DND-41 (cell line): ENCODE data around the gene EFR3B.

Source experiments
- ATAC-seq: fragments of 200-7000 bp; cut with Tn5 transposase; 3 replicates; pipeline ENCODE4 v1.9.1; 2021; ENCODE audit warnings: low read depth; ENCODE audit not compliant: insufficient read depth
- DNase-seq: peaks from one replicate; pipeline ENCODE4 v3.0.0-alpha.2; 2020
- H2AFZ ChIP-seq: 2 replicates; pipeline ENCODE4 v1.6.0; 2012; ENCODE audit warnings: low read depth, low read length
- H3K27ac ChIP-seq: 2 replicates; pipeline ENCODE4 v1.5.1; 2012; ENCODE audit warnings: low read length, inconsistent platforms
- H3K27me3 ChIP-seq: fragments of 200-600 bp; sonication (generic); 2 replicates; pipeline ENCODE4 v1.6.0; 2012; ENCODE audit warnings: low read length, mild to moderate bottlenecking, inconsistent platforms; ENCODE audit not compliant: insufficient read depth, poor library complexity
- H3K36me3 ChIP-seq: 2 replicates; pipeline ENCODE4 v1.5.1; 2012; ENCODE audit warnings: low read length, inconsistent platforms; ENCODE audit not compliant: insufficient read depth
- H3K4me1 ChIP-seq: 2 replicates; pipeline ENCODE4 v1.5.1; 2012; ENCODE audit warnings: mild to moderate bottlenecking, low read length; ENCODE audit not compliant: insufficient read depth
- H3K4me2 ChIP-seq: 2 replicates; pipeline ENCODE4 v1.6.0; 2012; ENCODE audit warnings: mild to moderate bottlenecking, moderate library complexity, low read length, inconsistent platforms; ENCODE audit not compliant: insufficient read depth
- H3K4me3 ChIP-seq, 2 experiments: fragments of 200-600 bp in 1 of 2; shearing (Covaris generic) in 1 of 2; 2 replicates each; pipeline ENCODE4 v1.5.1; 2012 to 2016; ENCODE audit warnings: inconsistent platforms in 2 of 2, low read length in 2 of 2, mild to moderate bottlenecking in 2 of 2, low read depth in 1 of 2, moderate library complexity in 1 of 2
- H3K79me2 ChIP-seq: 2 replicates; pipeline ENCODE4 v1.6.0; 2012; ENCODE audit warnings: low read length, inconsistent platforms; ENCODE audit not compliant: insufficient read depth
- H3K9ac ChIP-seq: 2 replicates; pipeline ENCODE4 v1.6.0; 2012; ENCODE audit warnings: low read depth, mild to moderate bottlenecking, inconsistent platforms, low read length, moderate library complexity
- H3K9me3 ChIP-seq: 2 replicates; pipeline ENCODE4 v1.5.1; 2012; ENCODE audit warnings: low read length, moderate library complexity, mild to moderate bottlenecking, inconsistent platforms; ENCODE audit not compliant: insufficient read depth, severe bottlenecking
- H4K20me1 ChIP-seq: 2 replicates; pipeline ENCODE4 v1.6.0; 2012; ENCODE audit warnings: low read length; ENCODE audit not compliant: insufficient read depth
- CTCF ChIP-seq: IDR thresholded peaks from 2 replicates; pipeline ENCODE4 v1.5.1; 2012; ENCODE audit warnings: borderline replicate concordance, low read length, moderate library complexity, mild to moderate bottlenecking; ENCODE audit not compliant: poor library complexity, severe bottlenecking; ENCODE audit errors: extremely low read depth
- EZH2 ChIP-seq: IDR thresholded peaks from 3 replicates; pipeline ENCODE4 v1.6.1; 2012; ENCODE audit warnings: borderline replicate concordance, low read depth, mild to moderate bottlenecking, moderate library complexity, low read length, inconsistent platforms; ENCODE audit not compliant: severe bottlenecking

Gene EFR3B

GRCh38 chr2:25018681-25019080 lies 23.2 kb upstream of the EFR3B start:
- ATAC-seq (no peak), DNase-seq (no peak)
- no peak overlapping the region for H3K27ac ChIP-seq
- no peak overlapping the region for H3K4me3 ChIP-seq
- H3K4me1 ChIP-seq: no peaks in the 10 kb centered on the region
- TF ChIP-seq CTCF: no peak
- no peak for TF ChIP-seq EZH2
- peaks cover 3% of the 10 kb centered on the region for H3K27me3 ChIP-seq
- no peak overlapping the region for H2AFZ ChIP-seq
- H3K9me3 ChIP-seq: no peaks in the 10 kb centered on the region
- no peak overlapping the region for H3K4me2 ChIP-seq
- H3K9ac ChIP-seq: no peak overlapping the region
- no peaks in the 10 kb centered on the region for H3K79me2 ChIP-seq
- H4K20me1 ChIP-seq: no peaks in the 10 kb centered on the region
- no peaks in the 10 kb centered on the region for H3K36me3 ChIP-seq

DNA sequence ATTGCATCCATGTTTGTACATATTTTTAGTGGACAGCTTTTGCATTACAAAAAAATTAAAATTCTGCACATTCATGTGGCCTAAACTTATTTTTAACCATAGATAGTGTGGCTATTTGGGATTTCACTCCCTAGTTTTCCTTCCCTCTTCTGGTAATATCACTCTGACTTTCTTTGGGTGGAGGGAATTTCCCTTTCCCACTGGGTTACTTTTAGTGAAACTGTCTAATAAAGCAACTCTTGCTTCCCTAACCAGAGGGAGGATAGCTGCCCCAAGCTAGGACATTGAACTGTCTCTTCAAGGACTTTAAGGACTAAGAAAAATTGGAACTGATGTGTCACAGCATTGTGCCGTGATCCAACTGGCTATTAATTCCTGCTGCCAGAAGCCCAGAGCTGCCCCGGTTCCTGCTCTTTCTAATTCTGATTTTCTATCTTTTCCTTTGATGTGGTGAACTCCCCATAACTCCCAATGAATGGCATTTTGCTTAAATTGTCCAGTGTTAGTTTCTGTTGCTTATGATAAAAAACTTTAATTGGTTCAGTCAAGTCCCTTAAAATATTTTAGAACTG lies 20.0 kb upstream of the EFR3B start:
- H3K9ac ChIP-seq: no peak overlapping the region
- no peak overlapping the region for H3K27ac ChIP-seq
- ATAC-seq (no peak), DNase-seq (no peak)
- H3K4me3 ChIP-seq: no peak overlapping the region
- no peak overlapping the region for H3K4me2 ChIP-seq
- H4K20me1 ChIP-seq: no peaks in the 10 kb centered on the region
- no peaks in the 10 kb centered on the region for H3K79me2 ChIP-seq
- H3K4me1 ChIP-seq: no peaks in the 10 kb centered on the region
- H3K9me3 ChIP-seq: no peaks in the 10 kb centered on the region
- H2AFZ ChIP-seq: no peak overlapping the region
- H3K27me3 ChIP-seq: peaks cover 3% of the 10 kb centered on the region
- H3K36me3 ChIP-seq: no peaks in the 10 kb centered on the region
- TF ChIP-seq CTCF: no peak
- TF ChIP-seq EZH2: no peak

- Histone ChIP-seq H3K36me3 (no peaks in the 10 kb centered on the region), H3K9ac (no peak overlapping the region), H3K4me3 (no peak overlapping the region), H3K27ac (no peak overlapping the region), H4K20me1 (no peaks in the 10 kb centered on the region), H3K4me1 (no peaks in the 10 kb centered on the region), H2AFZ (no peak overlapping the region), H3K79me2 (no peaks in the 10 kb centered on the region), H3K4me2 (no peak overlapping the region), H3K9me3 (no peaks in the 10 kb centered on the region), H3K27me3 (peaks cover 3% of the 10 kb centered on the region)
- ATAC-seq: no peak
- no peak for DNase-seq
- TF ChIP-seq CTCF: no peak
- no peak for TF ChIP-seq EZH2
These were observed 18.5 kb upstream of the EFR3B start for GRCh38 chr2:25023333-25023732.
